Osteocyte (in vitro differentiated cells): ENCODE data around the gene DCP1A. TPM values are rescaled to one million over a fixed set of nuclear protein-coding genes. Genes with fewer than 3 reads are reported as not detected.
A peak's percentile ranks its signal among the peaks of the same experiment; 100 is the strongest.

Experiments
- DNase-seq: peaks from one replicate; pipeline ENCODE4 v3.0.0; 2021; ENCODE audit warnings: mixed read lengths; ENCODE audit not compliant: unreplicated experiment; ENCODE audit errors: extremely low spot score
- H3K27ac Mint-ChIP-seq: one replicate; pipeline ENCODE4 v1.8.0; 2021; ENCODE audit warnings: mild to moderate bottlenecking, mixed read lengths; ENCODE audit not compliant: unreplicated experiment
- H3K27me3 Mint-ChIP-seq: one replicate; pipeline ENCODE4 v1.8.0; 2021; ENCODE audit warnings: mixed read lengths; ENCODE audit not compliant: unreplicated experiment
- H3K36me3 Mint-ChIP-seq: one replicate; pipeline ENCODE4 v1.8.0; 2021; ENCODE audit warnings: mixed read lengths; ENCODE audit not compliant: unreplicated experiment
- H3K4me1 Mint-ChIP-seq: one replicate; pipeline ENCODE4 v1.8.0; 2021; ENCODE audit warnings: mixed read lengths; ENCODE audit not compliant: unreplicated experiment
- H3K4me3 Mint-ChIP-seq: one replicate; pipeline ENCODE4 v1.8.0; 2021; ENCODE audit warnings: mild to moderate bottlenecking, moderate library complexity, mixed read lengths; ENCODE audit not compliant: unreplicated experiment
- H3K9me3 Mint-ChIP-seq: one replicate; pipeline ENCODE4 v1.8.0; 2021; ENCODE audit warnings: mixed read lengths; ENCODE audit not compliant: unreplicated experiment
- total RNA-seq: library from RNA; stranded (reverse); gene quantifications from 2 replicates; pipeline ENCODE4 v1.2.1, GENCODE V29; 2021
- TF ChIP-seq, protein P1 (sequence below): fragments of 200-600 bp; sonication (generic); IDR thresholded peaks from 2 replicates; pipeline ENCODE4 v1.5.0; 2021; ENCODE audit warnings: antibody characterized with exemption, mild to moderate bottlenecking, moderate library complexity

Gene DCP1A
- total RNA-seq, 1 donor from 2014 or later: 24.2 TPM

- Mint-ChIP-seq H3K4me3 (no peak overlapping the region), H3K27me3 (no peaks in the 10 kb centered on the region), H3K36me3 (peaks cover 45% of the 10 kb centered on the region), H3K27ac (peak overlapping the region; percentile 23), H3K4me1 (peaks cover 50% of the 10 kb centered on the region), H3K9me3 (no peaks in the 10 kb centered on the region)
- TF ChIP-seq, protein P1, sequence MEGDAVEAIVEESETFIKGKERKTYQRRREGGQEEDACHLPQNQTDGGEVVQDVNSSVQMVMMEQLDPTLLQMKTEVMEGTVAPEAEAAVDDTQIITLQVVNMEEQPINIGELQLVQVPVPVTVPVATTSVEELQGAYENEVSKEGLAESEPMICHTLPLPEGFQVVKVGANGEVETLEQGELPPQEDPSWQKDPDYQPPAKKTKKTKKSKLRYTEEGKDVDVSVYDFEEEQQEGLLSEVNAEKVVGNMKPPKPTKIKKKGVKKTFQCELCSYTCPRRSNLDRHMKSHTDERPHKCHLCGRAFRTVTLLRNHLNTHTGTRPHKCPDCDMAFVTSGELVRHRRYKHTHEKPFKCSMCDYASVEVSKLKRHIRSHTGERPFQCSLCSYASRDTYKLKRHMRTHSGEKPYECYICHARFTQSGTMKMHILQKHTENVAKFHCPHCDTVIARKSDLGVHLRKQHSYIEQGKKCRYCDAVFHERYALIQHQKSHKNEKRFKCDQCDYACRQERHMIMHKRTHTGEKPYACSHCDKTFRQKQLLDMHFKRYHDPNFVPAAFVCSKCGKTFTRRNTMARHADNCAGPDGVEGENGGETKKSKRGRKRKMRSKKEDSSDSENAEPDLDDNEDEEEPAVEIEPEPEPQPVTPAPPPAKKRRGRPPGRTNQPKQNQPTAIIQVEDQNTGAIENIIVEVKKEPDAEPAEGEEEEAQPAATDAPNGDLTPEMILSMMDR: no peak
- DNase-seq: no peak
Observed at GRCh38 chr3:53234130-53234840, 113.1 kb downstream of the DCP1A start.

Other genes starting within 250 kb of the DCP1A start
- gene RFT1, start 217.1 kb downstream of the DCP1A start, total RNA-seq: 19.1 and 21.4 TPM in 2 replicates
- gene PRKCD, start 186.3 kb downstream of the DCP1A start, total RNA-seq: 14.9 and 17.1 TPM in 2 replicates
- 480 and 494 TPM in 2 replicates for gene TKT, start 91.5 kb downstream of the DCP1A start, total RNA-seq
- 0.48 and 0.57 TPM in 2 replicates for gene CACNA1D, start 147.1 kb upstream of the DCP1A start, total RNA-seq